Measurements from ENCODE around the gene AFF3.
"Not testable (repeated sequence)": the region's sequence is repeated elsewhere in the genome, so short reads cannot be mapped to it uniquely, and the experiment has no call there.

The AFF3 gene

DNA sequence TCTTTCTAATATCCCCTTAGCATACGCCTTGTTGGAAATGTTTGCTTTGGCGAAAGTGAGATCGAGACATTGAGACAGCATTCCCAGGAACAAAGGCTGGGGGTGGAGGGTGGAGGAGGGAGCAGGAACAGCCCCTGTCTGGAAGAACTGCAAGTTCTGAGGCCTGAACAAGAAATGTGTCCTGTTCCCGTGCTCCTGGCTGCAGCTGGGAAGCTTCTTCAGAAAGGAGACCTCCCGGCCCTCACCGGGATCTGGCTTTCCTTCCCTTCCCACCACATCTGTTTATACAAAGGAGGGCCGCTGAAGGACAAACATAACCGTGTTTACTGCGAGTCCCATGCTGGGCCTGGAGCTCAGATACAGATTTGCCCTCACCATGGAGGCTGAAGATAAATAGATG is 35.9 kb downstream of the AFF3 start:
- no peak for DNase-seq (ENCODE audit: low spot score)

DNA sequence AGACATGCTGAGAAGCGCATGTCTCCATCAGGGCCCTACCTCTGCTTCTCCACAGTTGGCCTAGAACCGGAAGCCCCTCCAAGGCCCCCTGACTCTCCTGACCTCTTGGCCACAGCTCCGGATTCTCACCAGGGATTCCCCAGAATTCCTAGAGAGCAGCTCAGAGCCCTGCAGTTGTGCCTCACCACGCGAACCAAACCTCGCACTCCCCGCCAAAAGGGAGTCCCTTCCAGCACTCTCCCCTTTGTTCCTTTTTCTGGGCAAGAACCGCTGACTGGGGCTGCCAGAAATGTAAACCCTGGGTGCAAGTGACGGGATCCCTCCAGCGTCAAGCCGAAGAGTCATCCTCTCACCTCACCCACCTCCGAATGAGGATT is 36.7 kb downstream of the AFF3 start:
- DNase-seq (ENCODE audit: low spot score), result no peak

DNA sequence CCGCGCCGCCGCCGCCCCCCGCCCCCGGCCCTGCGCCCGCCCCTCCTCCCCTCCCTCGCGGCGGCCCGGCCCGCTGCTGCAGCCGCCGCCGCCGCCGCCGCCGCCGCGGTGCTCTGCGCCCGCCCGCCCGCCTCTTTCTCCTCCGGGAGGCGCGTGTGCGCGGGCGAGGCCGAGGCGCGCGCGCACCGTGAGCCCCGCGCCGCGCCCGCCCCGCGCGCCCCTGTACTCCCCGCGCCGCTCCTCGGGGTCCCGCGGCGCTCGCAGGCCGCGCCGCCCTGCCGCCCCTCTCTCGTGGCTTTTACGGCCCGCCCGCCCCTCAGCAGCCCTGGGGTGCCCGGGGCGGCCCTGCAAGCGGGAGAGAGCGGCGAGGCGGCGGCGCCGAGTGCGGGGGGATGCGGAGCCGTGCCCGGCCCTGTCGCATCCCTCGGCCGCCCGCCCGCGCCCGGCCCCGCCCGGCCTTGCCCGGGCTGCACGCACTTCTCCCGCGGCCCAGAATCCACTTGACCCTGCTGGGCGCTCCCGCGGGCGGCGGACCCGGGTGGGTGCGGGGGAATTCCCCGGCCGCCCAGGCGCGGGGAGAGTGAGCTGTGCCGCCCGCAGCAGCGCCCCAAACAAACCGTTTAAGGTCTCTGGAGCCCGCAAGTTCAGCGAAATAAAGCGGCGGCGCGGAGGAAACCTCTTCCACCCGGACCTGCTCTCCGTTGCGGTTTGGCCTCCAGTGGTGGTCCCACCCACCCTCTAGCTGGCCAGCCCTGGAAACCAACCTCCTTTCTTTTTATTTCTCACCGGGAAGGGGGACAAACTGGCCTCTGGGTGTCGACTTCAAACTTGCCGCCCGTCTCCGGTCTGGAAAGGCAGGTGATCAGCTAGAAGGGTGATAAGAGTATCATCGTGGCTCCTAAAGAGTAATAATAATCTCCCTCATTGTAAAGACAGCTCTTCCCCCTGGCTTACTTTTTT is 37.4 kb downstream of the AFF3 start:
- DNase-seq (ENCODE audit: low spot score), result no peak

DNA sequence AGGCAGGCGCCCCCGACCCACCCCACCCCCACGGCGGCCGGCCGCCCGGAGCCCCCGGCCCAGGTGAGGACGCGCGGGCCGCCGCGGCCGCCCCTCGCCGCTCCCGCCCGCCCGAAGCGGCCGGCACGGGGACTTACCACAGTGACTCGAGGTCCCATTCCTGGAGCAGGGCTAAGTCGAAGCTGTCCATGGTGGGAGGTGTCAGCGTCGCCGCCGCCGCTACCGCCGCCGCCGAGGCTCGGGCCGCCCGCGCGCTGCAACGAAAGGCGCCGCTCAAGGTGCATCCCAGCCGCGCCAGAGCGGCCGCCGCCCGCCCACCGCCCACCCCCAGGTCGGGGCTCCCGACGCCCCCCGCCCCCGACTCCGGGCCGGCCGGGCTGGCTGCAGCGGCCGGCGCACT is 38.1 kb downstream of the AFF3 start:
- DNase-seq (ENCODE audit: low spot score), result not testable (repeated sequence)

DNA sequence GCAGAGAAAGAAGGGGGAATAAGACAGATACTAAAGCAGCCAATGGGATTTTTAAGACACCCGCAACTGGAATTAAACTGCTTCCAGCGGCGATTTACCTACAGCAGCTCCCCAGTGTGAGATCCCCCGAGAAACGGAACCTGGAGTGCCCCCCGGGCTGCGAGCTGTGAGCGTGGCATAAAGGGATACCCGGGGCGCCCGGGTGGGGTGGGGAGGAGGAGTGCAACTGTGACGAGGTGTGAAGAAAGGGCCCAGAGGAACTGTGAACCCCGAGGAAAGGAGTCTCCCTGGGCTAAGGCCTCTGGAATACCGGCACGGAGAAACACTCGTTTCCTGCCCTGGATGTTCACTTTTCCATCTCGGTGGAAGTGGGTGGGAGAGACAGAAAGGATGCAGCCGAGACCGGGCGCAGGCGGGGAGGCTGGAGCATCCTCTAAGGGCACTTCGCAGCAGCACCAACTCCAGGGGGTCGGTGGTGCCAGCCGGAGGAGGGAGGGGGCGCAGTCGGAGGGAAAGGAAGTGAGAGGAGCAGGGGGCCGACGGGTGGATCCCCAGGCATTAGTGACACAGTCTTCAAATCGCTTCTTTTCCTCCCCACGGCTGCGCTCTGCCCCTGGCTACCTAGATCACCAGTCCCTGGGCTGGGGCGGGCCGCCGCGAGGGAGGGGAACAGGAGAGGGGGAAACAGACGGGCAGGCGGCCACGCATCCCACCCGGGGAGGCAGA is 38.7 kb downstream of the AFF3 start:
- DNase-seq (ENCODE audit: low spot score), result not testable (repeated sequence)

DNA sequence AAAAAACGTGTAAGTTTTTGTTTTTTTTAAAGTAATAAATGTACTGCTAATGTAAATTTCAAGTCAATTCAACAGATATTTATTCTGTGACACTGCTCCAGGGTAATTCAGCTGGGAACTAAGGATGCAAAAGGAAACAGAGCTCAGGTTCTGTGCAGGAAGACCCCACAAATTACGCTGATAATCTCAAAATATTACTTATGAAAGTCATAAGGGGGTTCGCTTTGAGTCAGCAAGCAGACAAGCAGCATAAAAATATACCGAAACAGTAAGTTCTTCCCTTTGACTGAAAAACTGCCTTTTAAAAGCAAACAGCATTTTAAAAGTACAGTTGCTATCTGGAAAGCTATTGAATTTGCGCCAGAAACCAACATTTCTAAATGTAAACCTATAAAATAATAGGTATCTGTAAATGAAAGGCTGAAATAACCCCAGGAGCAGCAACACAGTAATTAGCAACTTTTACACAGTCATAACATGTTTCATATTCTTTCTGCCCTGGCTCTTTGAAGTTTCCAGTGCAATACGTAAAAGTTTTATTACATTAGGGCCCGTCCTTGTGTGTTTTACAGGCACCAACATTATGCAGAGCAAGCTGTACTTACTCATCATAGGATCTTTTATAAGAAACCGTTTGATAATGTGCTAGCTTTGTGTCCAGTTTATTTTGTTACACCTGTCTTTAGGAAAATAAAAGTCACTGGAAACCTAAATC is 39.8 kb downstream of the AFF3 start:
- not testable (repeated sequence) for DNase-seq (ENCODE audit: low spot score)

DNA sequence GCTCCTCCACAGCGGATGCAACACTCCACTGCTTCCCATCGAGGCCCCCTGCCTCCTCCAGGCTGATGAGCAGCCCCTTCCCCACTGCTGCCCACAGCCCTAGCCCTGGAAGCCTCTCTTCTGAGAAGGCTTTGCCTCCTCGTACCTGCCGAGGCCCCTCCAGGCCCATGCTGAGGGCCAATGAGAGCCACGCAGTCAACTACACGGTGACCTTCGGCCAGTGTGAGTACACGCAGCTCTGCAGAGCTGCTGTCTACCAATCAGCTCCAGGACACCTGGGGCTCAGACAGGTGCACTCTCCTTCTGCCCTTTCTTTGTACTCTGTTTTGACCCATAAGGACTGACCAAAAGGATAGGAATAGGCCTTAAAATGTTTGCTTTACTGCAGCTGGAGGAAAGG is 43.5 kb downstream of the AFF3 start:
- not testable (repeated sequence) for DNase-seq (ENCODE audit: low spot score)

DNA sequence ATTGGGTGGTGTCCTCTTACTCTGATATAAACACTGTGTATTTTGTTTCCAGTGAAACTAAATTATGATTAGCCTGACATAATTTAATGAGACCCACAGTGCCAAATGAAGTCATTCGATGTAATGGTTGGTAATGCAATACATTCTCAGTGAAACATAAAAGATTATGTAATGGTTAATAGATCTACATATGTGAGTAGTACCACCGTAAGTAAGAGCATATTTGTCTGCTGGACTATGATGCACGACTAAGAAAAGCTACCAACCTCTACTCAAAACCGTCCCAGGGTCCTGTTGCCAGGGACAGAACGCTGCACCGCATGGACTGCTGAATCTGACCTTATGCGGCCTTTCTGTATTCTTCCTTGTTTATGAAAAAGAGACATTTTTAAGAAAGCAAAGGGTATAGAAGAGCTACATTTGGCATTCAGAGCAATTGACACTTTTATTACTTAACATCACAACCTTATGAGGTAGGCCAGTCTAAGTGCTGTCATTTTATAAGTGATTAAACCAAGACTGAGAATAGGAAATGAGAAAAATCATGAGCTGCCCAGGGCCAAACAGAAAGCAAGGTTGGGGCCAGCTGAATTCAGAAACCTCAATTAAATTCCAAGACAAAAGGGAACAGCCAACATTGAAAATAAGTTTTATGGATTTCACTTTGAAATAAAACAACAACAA is 44.6 kb downstream of the AFF3 start:
- not testable (repeated sequence) for DNase-seq (ENCODE audit: low spot score)

DNA sequence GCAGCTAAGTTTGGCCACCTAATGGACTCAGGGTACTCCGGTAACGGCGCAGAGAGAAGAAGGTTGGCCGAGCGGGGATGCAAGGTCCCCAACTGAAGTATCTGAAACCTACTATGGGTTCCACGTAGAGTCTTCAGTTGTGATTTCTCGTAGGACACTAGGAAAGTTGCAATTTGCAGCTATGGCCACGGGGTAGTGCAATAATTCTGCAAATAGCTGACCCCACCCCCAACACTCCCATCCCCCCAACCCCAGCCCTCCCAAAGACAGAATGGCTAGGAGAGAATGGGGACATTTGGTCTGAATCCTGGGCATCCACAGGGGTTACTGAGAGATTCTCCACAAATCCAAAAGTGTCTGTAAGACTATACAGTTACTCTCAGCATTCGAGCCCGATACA is 46.5 kb downstream of the AFF3 start:
- not testable (repeated sequence) for DNase-seq (ENCODE audit: low spot score)

DNA sequence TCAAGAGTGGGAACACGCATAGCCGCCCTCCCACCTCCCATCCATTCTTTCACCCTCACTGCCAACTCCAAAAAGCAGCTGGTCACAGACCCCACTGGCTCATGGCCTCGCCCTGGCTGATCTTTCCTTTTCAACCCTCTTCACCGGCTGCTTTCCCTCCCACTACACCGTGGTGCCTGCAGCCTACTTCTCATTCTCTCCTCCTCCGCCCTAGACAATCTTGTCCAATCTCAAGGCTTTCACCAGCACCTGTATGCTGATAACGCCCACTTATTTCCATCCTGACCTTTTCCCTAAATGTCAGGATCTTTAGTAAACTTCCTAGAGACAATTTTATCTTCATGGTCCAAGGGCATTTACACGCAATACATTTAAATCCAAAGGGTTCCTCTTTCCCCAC is 50.6 kb downstream of the AFF3 start:
- not testable (repeated sequence) for DNase-seq (ENCODE audit: low spot score)

DNA sequence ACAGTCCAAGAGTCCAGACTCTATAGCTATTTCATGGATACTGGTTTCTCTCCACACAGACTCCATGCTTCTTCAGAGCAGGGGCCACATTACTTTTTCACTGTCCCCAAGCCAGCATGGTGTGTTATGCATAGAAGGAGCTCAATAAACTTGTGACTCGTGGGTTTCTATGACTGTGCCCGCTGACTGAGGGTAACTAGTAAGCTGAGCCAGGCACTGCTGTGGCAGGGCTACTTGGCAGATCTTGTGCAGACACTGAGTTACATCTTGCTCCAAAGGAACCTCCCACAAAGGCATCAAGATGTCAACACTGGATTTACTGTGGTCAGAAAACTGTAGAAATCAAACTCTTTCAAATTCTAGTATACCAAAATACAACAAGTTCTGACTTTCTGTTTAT is 56.6 kb downstream of the AFF3 start:
- DNase-seq (ENCODE audit: low spot score), result not testable (repeated sequence)

DNA sequence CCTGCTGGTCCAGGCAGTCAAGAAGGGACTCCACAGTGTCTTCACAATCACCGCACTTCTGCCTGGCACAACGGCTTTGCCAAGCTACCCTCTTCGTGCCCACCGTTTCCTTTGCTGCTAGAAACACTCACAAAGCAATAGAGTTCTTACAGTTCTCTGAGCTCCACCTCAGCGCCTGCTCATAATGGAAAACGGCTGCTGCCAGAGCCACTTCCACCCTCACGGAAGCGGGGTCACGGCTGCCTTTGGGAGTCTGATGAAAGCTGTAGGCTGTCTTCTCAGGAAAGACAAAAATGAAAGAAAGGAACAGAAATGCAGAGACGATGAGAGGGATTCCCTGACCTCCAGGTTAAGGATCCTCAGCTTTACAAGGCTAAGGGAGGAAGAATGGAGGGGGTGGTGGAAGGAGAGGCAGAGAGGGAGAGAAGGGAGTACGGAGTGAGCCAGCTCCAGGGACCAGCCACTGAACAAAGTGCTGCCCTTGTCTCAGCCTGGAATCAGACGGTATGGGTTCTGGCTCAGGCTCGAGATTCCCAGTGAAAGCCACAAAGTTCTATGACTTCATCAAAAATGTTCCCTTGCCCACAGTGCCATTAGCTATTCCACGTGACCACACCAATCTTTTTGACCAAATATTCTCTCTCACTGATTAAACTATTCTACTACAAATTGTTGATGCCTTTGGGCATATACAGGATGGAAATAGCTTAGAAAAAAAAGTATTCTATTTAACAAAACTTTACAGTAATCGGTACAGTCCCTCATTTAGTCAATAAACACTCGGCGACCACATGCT is 58.8 kb downstream of the AFF3 start:
- DNase-seq (ENCODE audit: low spot score), result not testable (repeated sequence)

DNA sequence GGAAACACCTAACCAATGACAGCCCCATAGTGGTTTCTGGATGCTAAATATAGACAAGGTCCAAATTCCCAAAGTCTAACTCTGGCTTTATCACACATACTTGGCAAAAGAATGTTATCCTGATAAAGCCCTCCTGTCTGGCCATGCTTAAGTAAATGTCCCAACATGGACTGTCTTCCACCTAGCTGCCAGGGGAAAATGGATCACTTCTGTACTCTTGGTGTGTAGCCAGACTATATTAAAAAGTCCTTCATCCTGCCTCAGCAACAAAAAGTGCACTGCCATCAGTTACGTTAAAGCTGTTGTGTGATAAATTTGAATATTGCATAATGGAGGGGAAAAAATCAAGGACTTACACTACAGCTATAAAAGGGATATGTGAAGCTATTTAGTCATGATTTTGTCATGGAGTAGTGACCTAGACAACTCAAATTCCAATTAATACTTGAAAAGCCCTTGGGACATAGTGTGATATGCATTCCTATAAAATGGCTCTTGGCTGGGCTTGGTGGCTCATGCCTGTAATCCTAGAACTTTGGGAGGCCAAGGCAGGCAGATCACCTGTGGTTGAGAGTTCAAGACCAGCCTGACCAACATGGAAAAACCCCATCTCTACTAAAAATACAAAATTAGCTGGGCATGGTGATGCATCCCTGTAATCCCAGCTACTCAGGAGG is 60.0 kb downstream of the AFF3 start:
- DNase-seq (ENCODE audit: low spot score), result not testable (repeated sequence)

DNA sequence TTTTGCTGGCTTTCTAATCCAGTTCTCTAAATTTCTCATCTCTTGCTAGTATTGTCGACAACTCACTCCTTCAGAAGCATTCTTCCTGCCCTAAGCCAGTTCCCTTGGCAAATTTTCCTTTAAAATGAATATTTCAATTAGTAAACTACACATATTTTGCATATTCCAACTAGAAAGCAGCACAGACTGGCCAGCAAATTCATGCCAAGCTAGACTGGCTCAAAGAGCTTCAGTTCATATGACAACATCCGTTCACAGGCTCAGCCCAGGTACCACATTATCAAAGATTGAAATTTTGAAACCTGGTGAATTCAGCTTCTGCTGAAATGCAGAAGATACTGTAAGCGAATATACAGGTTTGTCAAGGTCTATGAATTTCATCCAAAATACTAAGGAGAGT is 64.5 kb downstream of the AFF3 start:
- no peak for DNase-seq (ENCODE audit: low spot score)

DNA sequence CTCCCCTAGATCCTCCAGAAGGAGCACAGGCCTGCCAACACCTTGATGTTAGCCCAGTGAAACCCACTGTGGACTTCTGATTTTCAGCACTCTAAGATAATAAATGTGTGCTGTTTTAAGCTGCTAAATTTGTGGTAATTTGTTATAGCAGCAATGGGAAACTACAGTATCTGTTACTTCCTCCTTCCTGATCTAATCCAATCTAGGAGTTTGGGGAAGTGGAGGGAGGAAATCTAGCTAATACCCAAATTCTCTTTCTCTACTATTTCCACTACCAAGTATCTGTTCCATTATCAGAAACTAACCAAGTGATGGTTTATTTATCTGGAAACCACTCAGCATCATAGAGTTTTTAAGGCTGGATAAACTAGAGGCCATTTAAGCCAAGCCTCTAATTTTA is 64.9 kb downstream of the AFF3 start:
- DNase-seq (ENCODE audit: low spot score), result no peak

DNA sequence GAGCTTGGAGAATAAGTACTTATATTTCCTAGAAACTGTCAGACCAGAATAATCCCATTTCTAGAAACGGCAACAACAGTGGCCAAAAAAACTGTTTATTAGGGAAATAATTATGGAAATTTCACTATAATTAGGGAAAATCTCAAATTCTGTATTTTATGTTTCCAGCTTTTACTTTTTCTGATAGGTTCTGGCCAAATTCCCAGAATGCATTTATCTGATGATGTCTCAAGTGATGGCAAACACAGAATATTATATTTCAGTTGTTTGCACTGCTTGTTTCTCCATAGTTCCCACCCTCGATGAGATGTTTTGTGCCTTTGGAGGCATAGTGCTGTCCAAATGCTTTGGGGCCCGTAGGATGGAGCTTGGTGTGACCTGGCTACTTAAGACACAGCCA is 66.9 kb downstream of the AFF3 start:
- DNase-seq (ENCODE audit: low spot score), result no peak

DNA sequence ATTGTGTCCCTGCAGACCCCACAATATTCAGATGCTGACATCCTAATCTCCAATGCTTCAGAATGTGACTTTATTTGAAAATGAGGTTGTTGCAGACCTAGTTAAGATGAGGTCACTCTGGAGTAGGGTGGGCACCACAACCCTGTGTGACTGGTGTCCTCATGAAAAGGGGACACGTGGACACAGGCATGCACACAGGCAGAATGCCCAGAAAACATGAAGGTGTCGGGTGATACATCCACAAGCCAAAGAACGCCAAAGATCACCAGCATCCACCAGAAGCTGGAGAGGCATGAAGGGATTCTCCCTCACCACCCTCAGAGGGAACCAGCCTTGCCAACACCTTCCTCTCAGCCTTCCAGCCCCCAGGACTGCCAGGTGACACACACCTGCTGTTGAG is 69.3 kb downstream of the AFF3 start:
- DNase-seq (ENCODE audit: low spot score), result no peak

DNA sequence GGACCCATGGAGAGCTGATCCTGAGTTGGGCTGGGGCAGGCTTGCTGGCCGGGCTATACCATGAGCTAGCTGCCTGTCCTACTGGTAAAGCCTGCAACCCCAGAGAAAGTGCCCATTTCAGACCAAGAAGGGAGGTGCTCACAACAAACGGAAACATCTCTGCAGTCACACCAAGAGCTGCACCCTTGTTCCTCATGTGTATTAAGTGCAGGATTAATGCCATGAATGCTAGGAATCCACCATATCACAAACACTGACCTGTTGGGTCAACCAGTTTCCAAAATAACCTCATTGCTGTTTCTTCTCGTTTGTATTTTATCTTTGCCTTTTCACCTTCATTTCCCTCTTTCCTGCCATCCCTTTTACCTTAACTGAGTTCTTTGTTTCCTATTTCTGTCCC is 69.9 kb downstream of the AFF3 start:
- DNase-seq (ENCODE audit: low spot score), result no peak

DNA sequence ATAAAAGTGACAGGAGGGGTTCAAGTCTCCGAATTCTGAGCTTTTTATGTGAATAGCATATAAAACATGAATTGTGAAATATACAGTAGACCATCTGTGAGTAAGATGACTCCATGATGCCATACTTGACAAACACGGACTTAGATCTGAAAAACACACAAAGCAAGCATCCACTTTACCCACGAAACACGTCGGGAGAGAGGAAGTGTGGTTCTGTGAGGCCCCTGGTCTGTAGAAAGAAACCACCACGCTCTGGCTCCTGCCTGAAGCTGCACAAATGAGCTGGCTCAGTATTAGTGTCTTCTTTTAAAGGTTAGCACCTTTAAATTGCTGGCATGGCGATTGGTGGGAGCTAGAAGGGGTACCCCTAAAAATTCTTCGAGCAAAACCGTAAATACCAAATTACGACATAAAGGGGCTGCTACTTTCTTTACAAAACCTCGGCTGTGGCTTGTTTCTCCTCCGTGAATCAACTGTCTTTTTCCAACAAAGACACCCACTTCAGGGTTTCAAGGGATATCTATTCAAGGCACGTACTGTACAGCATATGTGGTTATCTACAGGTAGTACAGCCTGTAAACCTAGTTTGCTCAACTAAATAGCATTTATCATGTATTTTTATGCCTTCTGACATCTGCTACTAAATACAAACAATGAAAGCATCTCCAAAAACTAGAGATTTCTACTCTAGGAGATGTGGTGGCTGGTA is 70.9 kb downstream of the AFF3 start:
- DNase-seq (ENCODE audit: low spot score), result no peak

DNA sequence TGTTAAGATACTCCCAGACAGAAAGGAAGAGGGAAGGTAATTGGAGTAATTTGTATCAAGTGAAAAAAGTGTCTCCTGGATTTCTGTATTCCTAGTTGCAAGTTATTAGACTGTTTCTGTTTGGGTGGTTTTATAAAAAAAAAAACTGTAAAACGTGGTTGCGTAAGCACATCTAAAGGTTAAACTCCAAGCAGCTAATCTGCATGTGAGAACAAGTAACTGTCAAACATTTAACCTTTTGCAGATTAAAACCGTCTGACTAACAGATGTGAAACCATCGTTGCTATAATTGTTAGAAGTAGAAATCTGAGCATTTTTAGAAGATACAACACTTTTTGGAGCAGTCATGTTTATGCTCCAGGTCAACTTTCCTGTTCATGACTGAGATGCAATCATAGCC is 72.3 kb downstream of the AFF3 start:
- DNase-seq (ENCODE audit: low spot score), result no peak

Measured in kidney capillary endothelial cell (primary cell).